Smooth muscle cell (in vitro differentiated cells): Measurements from ENCODE around the gene LAMP5. TPM values are rescaled to one million over a fixed set of nuclear protein-coding genes. Genes with fewer than 3 reads are reported as not detected.

ENCODE experiments used
- DNase-seq: peaks from one replicate; lab custom pipeline; 2025; ENCODE audit not compliant: unreplicated experiment; lab: John Stamatoyannopoulos, UW
- H2AFZ ChIP-seq: fragments of 200-600 bp; sonication (generic); 2 replicates; pipeline ENCODE4 v1.6.0; 2016; ENCODE audit warnings: antibody characterized with exemption, low read depth, mild to moderate bottlenecking
- H3F3A ChIP-seq: fragments of 200-600 bp; sonication (generic); 2 replicates; pipeline ENCODE4 v1.6.0; 2017; ENCODE audit warnings: antibody characterized with exemption, low read depth
- H3K27ac ChIP-seq: fragments of 200-600 bp; sonication (generic); 2 replicates; pipeline ENCODE4 v1.5.1; 2016; ENCODE audit warnings: low read depth, mild to moderate bottlenecking
- H3K27me3 ChIP-seq: fragments of 200-600 bp; sonication (generic); 2 replicates; pipeline ENCODE4 v1.6.1; 2016; ENCODE audit warnings: low read depth, mild to moderate bottlenecking
- H3K36me3 ChIP-seq: fragments of 200-600 bp; sonication (generic); 2 replicates; pipeline ENCODE4 v1.5.1; 2016; ENCODE audit warnings: low read depth
- H3K4me1 ChIP-seq: fragments of 200-600 bp; sonication (generic); 2 replicates; pipeline ENCODE4 v1.5.1; 2016; ENCODE audit warnings: low read depth
- H3K4me2 ChIP-seq: fragments of 200-600 bp; sonication (generic); 2 replicates; pipeline ENCODE4 v1.6.0; 2016; ENCODE audit warnings: mild to moderate bottlenecking
- H3K4me3 ChIP-seq: fragments of 200-600 bp; sonication (generic); 2 replicates; pipeline ENCODE4 v1.5.1; 2016; ENCODE audit warnings: mild to moderate bottlenecking
- H3K79me2 ChIP-seq: fragments of 200-600 bp; sonication (generic); 2 replicates; pipeline ENCODE4 v1.6.0; 2016; ENCODE audit warnings: low read depth, mild to moderate bottlenecking
- H3K9ac ChIP-seq: fragments of 200-600 bp; sonication (generic); 2 replicates; pipeline ENCODE4 v1.6.0; 2016; ENCODE audit warnings: low read depth
- H3K9me3 ChIP-seq: fragments of 200-600 bp; sonication (generic); replicated peaks from 2 replicates; pipeline ENCODE4 v1.5.1; 2016; ENCODE audit warnings: low read depth
- H4K20me1 ChIP-seq: fragments of 200-600 bp; sonication (generic); 2 replicates; pipeline ENCODE4 v1.6.0; 2016; ENCODE audit warnings: low read depth
- CTCF ChIP-seq: fragments of 200-600 bp; sonication (generic); IDR thresholded peaks from 2 replicates; pipeline ENCODE4 v1.5.1; 2017; ENCODE audit warnings: borderline replicate concordance, mild to moderate bottlenecking, antibody characterized with exemption; ENCODE audit not compliant: insufficient read depth, poor library complexity, severe bottlenecking
- WGBS: methylation state at CpG from one replicate; pipeline ENCODE4 v1.1.7; 2016; ENCODE audit warnings: low lambda C conversion rate; 5-methylcytosine and 5-hydroxymethylcytosine counted together
- polyA plus RNA-seq: library from polyadenylated mRNA; unstranded; fragments of >200 nt; fragmentation: Nextera tagmentation; extraction: Ambion mirVana; gene quantifications from 2 replicates; pipeline ENCODE4 v1.2.1, GENCODE V29; 2016
- total RNA-seq: library from RNA; depleted of rRNA; stranded (reverse); fragments of >200 nt; gene quantifications from 2 replicates; pipeline ENCODE4 v1.2.3, GENCODE V29; 2014

Gene LAMP5
- total and polyA plus RNA-seq, 2 experiments from 2014 or later = 38.6 to 40.5 TPM

- Histone ChIP-seq H3K4me1 (no peaks in the 10 kb centered on the region), H3K4me2 (no peak overlapping the region), H2AFZ (no peak overlapping the region), H3K9me3 (no peaks in the 10 kb centered on the region), H4K20me1 (no peaks in the 10 kb centered on the region), H3K27me3 (peaks cover 14% of the 10 kb centered on the region), H3K36me3 (no peaks in the 10 kb centered on the region), H3K79me2 (no peaks in the 10 kb centered on the region), H3K27ac (no peak overlapping the region), H3K4me3 (no peak overlapping the region), H3K9ac (no peak overlapping the region), H3F3A (no peaks in the 10 kb centered on the region)
- no peak for TF ChIP-seq CTCF
- no peak for DNase-seq
- WGBS = 76% methylated on average over 2 of the region's 2 CpGs
These were observed 41.4 kb downstream of the LAMP5 start for GRCh38 chr20:9555781-9556180.

- no peaks in the 10 kb centered on the region for H3K4me1 ChIP-seq
- no peaks in the 10 kb centered on the region for H3K9me3 ChIP-seq
- H2AFZ ChIP-seq = no peak overlapping the region
- no peaks in the 10 kb centered on the region for H3K79me2 ChIP-seq
- H3K4me2 ChIP-seq = no peak overlapping the region
- no peaks in the 10 kb centered on the region for H3F3A ChIP-seq
- H3K36me3 ChIP-seq = no peaks in the 10 kb centered on the region
- H4K20me1 ChIP-seq = no peaks in the 10 kb centered on the region
- H3K4me3 ChIP-seq = no peak overlapping the region
- peaks cover 29% of the 10 kb centered on the region for H3K27me3 ChIP-seq
- WGBS = 84% methylated on average over 4 of the region's 4 CpGs
- TF ChIP-seq CTCF = no peak
- no peak for DNase-seq
- no peak overlapping the region for H3K9ac ChIP-seq
- H3K27ac ChIP-seq = no peak overlapping the region
These were observed 43.0 kb downstream of the LAMP5 start for GRCh38 chr20:9557411-9557810.

- WGBS = 91% methylated on average over 20 of the region's 20 CpGs
These were observed 51.6 kb downstream of the LAMP5 start for GRCh38 chr20:9565910-9566550.

More at GRCh38 chr20:9565910-9566550, 51.6 kb downstream of the LAMP5 start:
- H4K20me1 ChIP-seq = no peaks in the 10 kb centered on the region
- no peaks in the 10 kb centered on the region for H3K79me2 ChIP-seq
- H3K9ac ChIP-seq = no peak overlapping the region
- H3K4me1 ChIP-seq = no peaks in the 10 kb centered on the region
- no peak overlapping the region for H3K4me2 ChIP-seq
- no peak for DNase-seq
- H3K4me3 ChIP-seq = no peak overlapping the region
- H3K27me3 ChIP-seq = peaks cover 41% of the 10 kb centered on the region
- no peak overlapping the region for H3K27ac ChIP-seq
- TF ChIP-seq CTCF = no peak
- no peaks in the 10 kb centered on the region for H3F3A ChIP-seq
- no peaks in the 10 kb centered on the region for H3K36me3 ChIP-seq
- H3K9me3 ChIP-seq = no peaks in the 10 kb centered on the region
- no peak overlapping the region for H2AFZ ChIP-seq
